HEK293 (cell line): ENCODE results near the gene SENP1.

ENCODE experiments used
- CTCF ChIP-seq: fragments of 450-650 bp; formaldehyde crosslinking; IDR thresholded peaks from 2 replicates; pipeline ENCODE4 v1.5.1; 2016; ENCODE audit warnings: missing biosample characterization, missing genetic modification characterization
- FEZF1 ChIP-seq: fragments of 450-650 bp; formaldehyde crosslinking; IDR thresholded peaks from 2 replicates; pipeline ENCODE4 v1.5.1; 2016; ENCODE audit warnings: missing biosample characterization, missing genetic modification characterization
- MYNN ChIP-seq: fragments of 450-650 bp; formaldehyde crosslinking; IDR thresholded peaks from 2 replicates; pipeline ENCODE4 v1.5.1; 2016; ENCODE audit warnings: missing biosample characterization, missing genetic modification characterization, borderline replicate concordance
- ZBTB17 ChIP-seq: fragments of 450-650 bp; formaldehyde crosslinking; IDR thresholded peaks from 2 replicates; pipeline ENCODE4 v1.5.1; 2016; ENCODE audit warnings: missing biosample characterization, missing genetic modification characterization
- ZNF18 ChIP-seq: fragments of 450-650 bp; formaldehyde crosslinking; IDR thresholded peaks from 2 replicates; pipeline ENCODE4 v1.5.1; 2016; ENCODE audit warnings: missing biosample characterization, missing genetic modification characterization

- TF ChIP-seq ZBTB17 (tag by site-specific recombination) (no peak), FEZF1 (tag by site-specific recombination) (no peak), CTCF (tag by site-specific recombination) (no peak), MYNN (no peak), ZNF18 (no peak)
Measured at GRCh38 chr12:48069241-48069640, 36.6 kb downstream of the SENP1 start.
